GM18868 (cell line): ENCODE data around the gene GSG1L.

Experiments
- ATAC-seq: cut with Tn5 transposase; IDR thresholded peaks from one replicate; pipeline ENCODE4 v1.9.1; 2021; ENCODE audit warnings: mild to moderate bottlenecking, moderate library complexity; ENCODE audit not compliant: unreplicated experiment

The GSG1L gene

GRCh38 chr16:27826081-27826892 is 237.2 kb downstream of the GSG1L start:
- no peak for ATAC-seq

- ATAC-seq: no peak
Observed at GRCh38 chr16:27824786-27825185, 238.7 kb downstream of the GSG1L start.

GRCh38 chr16:27824006-27824405 is 239.5 kb downstream of the GSG1L start:
- no peak for ATAC-seq

GRCh38 chr16:27823421-27823820 is 240.1 kb downstream of the GSG1L start:
- no peak for ATAC-seq

GRCh38 chr16:27822996-27823395 is 240.5 kb downstream of the GSG1L start:
- no peak for ATAC-seq

- ATAC-seq: no peak
Observed at GRCh38 chr16:27822529-27822928, 241.0 kb downstream of the GSG1L start.

GRCh38 chr16:27820646-27821345 is 242.7 kb downstream of the GSG1L start:
- ATAC-seq: no peak

GRCh38 chr16:27819881-27820610 is 243.5 kb downstream of the GSG1L start:
- no peak for ATAC-seq

- no peak for ATAC-seq
Observed at GRCh38 chr16:27819356-27819755, 244.2 kb downstream of the GSG1L start.

GRCh38 chr16:27818246-27818645 is 245.3 kb downstream of the GSG1L start:
- ATAC-seq: no peak

- no peak for ATAC-seq
Observed at GRCh38 chr16:27817038-27817437, 246.5 kb downstream of the GSG1L start.

- no peak for ATAC-seq
Observed at GRCh38 chr16:27816561-27816960, 247.0 kb downstream of the GSG1L start.

GRCh38 chr16:27813591-27813990 is 249.9 kb downstream of the GSG1L start:
- ATAC-seq: no peak

- no peak for ATAC-seq
Observed at GRCh38 chr16:27811881-27812280, 251.6 kb downstream of the GSG1L start.

GRCh38 chr16:27806986-27807385 is 256.5 kb downstream of the GSG1L start:
- no peak for ATAC-seq

GRCh38 chr16:27806388-27806787 is 257.1 kb downstream of the GSG1L start:
- ATAC-seq: no peak

- ATAC-seq: no peak
Observed at GRCh38 chr16:27805828-27806351, 257.6 kb downstream of the GSG1L start.

- no peak for ATAC-seq
Observed at GRCh38 chr16:27803775-27804549, 259.6 kb downstream of the GSG1L start.

GRCh38 chr16:27802664-27803439 is 260.7 kb downstream of the GSG1L start:
- no peak for ATAC-seq
